ENCODE results near the gene FAM13A.

- no peak for TF ChIP-seq EP300 (IDR thresholded peaks at IDR 0.05; ENCODE audit: borderline replicate concordance)
- no peak for TF ChIP-seq ZBTB7A (IDR thresholded peaks at IDR 0.05; ENCODE audit: low read depth)
- no peak for TF ChIP-seq TAF1 (IDR thresholded peaks at IDR 0.05; ENCODE audit: low read depth)
- TF ChIP-seq CREB1 (IDR thresholded peaks at IDR 0.05; ENCODE audit: low read depth), result no peak
- TF ChIP-seq, protein P1, sequence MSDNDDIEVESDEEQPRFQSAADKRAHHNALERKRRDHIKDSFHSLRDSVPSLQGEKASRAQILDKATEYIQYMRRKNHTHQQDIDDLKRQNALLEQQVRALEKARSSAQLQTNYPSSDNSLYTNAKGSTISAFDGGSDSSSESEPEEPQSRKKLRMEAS (IDR thresholded peaks at IDR 0.05), result no peak
- no peak for TF ChIP-seq YY1 (IDR thresholded peaks at IDR 0.05; ENCODE audit: low read depth)
- no peak for TF ChIP-seq TCF12 (IDR thresholded peaks at IDR 0.05; ENCODE audit: low read depth)
- TF ChIP-seq FOXM1 (IDR thresholded peaks at IDR 0.05; ENCODE audit: borderline replicate concordance, low read depth), result no peak
These were observed 324.1 kb downstream of the FAM13A start for GRCh38 chr4:88732714-88733368.
